GM19397 (cell line): ENCODE results near the gene TMEM221.
A peak's percentile ranks its signal among the peaks of the same experiment; 100 is the strongest.

Experiments used
- ATAC-seq: cut with Tn5 transposase; IDR thresholded peaks from one replicate; pipeline ENCODE4 v1.9.1; 2021; ENCODE audit warnings: mild to moderate bottlenecking, moderate library complexity; ENCODE audit not compliant: unreplicated experiment

The TMEM221 gene

DNA sequence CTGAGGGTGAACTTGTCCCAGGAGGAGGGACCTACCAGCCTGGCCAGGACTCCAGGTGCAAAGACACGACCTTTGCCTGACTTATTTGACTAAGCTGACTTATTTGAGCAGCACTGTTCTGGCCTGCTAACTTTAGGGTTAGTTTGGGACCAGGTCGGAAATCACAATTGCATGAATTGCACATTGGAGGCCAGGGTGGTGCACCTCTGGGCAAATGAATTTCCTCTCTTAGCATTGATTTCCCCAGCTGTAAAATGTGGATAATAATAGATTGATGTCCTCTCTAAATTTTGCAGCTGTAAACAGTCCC is 41.6 kb downstream of the TMEM221 start:
- no peak for ATAC-seq

DNA sequence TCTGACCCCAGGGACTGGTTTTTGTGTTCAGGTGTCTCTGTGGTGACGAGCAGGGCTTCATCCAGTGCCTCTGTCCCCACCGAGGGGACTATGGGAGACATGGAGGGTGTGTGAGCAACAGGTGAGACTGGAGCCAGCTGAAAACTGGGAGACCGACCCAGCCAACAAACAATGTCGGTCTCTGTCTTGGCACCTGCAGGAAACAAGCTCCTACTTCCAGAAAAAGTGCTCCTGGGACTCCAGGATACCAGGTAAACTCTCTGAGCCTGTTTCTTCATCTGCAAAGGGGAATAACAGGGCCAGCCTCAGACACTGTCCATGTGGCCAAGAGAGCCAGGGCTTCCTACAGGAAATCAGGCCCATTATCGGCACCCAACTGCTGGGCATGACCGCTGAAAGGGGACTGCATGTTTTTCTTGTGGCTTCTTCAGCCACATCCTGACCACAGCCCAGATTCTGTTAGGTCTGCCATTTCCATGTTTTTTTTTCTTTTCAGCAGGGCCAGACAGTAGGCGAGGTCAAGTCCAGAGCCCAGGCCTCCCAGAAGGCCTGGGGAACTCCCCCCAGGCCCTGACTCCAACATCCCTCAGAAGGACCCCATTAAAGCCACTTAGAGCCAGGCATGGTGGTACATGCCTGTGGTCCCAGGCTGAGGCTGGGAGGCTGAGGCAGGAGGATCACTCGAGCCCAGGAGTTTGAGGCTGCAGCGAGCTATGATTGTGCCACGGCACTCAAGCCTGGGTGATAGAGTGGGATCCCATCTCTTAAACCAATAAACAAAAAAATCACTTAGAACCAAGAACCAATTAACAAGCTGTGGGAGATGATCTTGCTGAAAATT is 42.2 kb downstream of the TMEM221 start:
- no peak for ATAC-seq

DNA sequence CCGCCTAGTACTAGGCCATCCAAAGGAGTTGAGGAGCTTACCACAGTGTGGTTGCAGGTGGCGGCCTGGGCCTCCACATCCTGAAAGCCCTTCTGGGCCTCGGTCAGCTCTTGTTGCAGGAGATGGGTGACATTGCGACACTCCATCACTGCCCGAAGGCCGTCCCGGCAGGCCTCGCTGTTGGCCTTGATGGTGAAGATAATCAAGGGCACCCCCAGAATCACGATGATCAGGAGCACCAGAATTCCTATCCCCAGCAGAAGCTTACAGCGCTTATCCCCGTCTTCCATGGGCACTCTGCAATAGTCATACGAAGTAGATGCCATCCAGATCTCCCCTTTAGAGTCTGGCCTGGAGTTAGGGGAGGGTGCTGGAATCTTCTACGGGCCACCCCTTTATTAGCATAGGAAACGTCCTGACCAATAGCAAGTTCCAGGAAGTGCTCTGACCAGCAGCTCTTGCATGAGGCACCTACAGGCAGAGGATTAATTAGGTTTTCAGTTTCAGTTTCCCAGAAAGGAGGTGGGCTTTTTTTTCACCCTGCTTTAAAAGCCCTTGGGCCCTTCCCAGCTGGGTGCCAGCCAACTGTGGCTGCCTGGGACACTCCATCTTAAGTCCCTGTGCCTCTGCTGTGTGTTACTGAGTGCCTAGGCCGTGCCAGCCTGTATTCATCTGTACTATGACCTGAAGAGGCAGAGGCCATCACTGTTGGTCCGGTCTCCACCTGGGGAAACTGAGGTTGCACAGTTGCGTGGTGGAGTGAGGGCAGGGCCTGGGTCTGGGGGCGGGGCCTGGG is 43.0 kb downstream of the TMEM221 start, which contains the start of gene BST2:
Gene BST2, minus strand, starts transcription at position 381 of the 796 bp plus-strand sequence. Its CDS starts 55 bp downstream, at position 326.
- peak; percentile 69 for ATAC-seq

DNA sequence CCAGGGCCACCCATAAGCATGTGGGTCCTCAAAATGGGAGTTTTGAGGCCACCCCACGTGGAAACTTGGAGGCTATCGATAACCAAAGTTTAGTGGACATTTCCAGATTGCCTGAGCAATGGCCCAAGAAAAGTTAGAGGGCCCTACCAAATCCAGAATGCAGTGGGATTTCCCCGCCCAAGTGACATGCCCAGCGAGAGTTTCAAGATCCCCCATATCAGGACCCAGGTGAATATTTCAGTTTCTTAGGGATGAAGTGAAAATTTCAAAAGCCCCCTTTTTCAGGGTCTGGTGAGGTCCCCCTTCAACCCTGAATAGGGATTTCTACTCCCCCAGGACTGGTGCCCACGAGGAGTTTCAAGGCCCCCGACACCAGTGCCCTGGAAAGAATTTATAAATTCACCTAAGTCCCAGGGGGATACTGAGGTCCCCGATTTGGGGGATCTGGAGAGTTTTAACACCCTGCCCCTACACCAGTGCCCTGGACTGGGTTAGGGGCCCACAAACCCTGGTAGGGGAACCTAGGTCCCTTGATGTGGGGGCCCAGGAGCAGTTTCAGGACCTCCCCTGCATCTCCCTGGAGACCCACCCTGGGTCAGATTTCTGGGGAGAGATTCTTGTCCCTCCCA is 43.7 kb downstream of the TMEM221 start:
- ATAC-seq = peak; percentile 15

DNA sequence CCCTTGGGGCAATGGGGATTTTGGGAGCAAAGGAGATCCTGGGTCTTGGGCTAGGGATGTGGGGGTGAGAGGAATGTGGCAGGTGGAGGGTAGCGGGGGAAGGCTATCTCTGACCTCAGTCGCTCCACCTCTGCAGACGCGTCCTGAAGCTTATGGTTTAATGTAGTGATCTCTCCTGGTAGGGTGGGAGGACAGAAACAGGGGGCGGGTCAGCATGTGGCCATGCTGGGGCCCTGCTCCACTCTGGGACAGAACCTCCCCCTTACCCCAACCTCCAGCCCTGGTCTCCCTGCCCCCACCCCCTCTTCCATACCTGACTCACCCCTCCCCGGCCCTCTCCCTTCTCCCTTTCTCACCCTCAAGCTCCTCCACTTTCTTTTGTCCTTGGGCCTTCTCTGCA is 44.5 kb downstream of the TMEM221 start:
- no peak for ATAC-seq

DNA sequence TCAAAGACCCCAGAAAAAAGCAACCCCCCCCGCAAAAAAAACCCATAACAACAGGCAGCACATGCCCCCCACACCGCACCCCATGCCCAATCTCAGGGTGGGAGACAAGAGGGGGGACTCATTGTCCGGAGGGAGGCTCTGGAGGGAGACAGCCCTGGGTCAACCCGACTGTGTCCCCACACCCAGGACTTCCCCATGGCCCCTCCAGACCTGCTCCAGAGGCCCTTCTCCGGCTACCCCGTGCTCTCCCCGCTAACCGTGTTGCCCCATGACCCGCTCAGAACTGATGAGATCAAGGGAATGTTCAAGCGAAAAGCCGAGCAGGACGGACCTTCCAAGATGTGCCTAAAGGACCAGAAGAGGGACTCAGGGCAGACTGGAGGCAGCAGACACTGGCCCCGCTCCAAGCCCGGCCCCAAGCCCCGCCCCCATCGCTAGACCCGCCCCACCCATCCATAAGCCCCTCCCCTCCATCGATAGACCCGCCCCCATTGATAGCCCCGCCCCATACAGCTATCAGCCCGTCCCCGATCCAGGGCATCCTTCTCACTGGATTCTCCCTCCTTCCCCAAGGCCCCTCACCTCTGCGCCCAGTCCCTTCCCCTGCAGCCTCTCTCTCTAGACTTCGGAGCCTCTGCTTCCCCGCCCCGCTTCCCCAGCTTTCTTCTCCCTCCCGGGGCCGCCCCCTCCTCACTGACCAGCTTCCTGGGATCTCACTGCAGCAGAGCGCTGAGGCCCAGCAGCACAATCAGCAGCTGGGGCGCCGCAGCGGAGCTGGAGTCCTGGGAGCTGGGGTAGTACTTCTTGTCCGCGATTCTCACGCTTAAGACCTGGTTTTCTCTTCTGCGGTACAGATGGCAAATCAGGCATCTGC is 45.2 kb downstream of the TMEM221 start:
- no peak for ATAC-seq

DNA sequence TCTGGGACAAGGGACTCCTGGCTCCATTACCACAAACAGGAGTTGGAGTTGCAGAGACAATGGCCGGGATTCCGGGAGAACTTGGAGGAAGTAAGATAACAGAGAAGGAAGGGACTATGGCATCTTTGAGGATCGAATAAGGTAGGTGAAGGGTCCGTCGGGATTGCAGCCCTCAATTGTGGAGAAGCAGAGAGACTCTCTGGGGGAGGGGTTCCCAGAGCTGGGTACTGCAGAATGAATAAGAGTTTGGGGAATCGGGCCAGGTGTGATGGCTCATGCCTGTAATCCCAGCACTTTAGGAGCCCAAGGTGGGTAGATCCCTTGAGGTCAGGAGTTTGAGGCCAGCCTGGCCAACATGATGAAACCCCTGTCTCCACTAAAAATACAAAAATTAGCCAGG is 46.8 kb downstream of the TMEM221 start:
- no peak for ATAC-seq

DNA sequence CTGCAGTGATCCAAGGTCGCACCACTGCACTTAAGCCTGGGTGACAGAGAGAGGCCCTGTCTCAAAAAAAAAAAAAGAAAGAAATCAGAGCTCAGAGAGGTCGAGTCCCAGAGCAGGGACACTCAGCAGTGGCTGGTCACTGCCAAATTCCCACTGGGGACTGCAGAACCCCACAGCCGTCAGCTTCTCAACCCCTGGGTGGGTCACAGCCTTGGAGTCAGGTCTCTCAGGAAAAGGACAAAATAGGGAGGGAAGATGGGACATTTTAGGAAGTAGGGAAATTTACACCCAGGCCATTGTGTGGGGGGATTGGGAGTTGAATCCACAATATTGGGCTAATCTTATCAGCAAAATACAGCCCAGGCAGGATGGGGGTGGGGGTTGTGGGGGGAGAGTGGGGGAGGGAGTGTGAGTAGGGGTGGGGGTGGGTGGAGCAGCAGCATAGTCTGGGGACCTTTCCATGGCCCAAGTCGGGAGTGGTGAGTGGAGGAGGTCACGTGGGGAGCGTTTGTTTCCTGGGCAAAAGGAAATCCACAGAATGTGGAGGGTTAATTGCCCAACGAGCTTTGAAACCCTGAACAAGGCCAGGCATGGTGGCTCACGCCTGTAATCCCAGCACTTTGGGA is 49.5 kb downstream of the TMEM221 start:
- no peak for ATAC-seq

DNA sequence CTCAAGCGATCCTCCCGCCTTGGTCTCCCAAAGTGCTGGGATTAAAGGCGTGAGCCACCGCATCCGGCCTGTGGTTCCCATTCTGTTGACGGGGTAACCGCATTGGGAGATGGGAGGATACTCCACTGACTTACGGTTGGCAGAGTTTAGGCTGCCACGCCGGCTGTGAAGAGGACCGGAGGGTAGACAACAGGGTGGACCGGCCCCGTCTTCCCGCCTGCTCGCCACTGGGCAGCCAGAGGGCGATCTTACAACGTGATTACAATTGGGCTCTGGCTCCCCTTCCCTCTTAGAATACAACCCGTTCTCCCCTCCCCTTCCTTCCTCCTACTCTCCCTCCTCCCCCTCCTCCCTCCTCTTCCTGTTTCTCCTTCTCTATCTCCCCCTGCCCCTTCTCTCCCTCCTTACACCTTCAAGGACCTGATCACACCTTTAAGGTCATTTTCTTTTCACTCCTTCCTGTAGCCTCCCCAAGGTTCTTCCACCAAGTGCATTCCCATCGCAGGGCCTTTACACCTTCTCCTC is 53.5 kb downstream of the TMEM221 start:
- ATAC-seq = no peak

DNA sequence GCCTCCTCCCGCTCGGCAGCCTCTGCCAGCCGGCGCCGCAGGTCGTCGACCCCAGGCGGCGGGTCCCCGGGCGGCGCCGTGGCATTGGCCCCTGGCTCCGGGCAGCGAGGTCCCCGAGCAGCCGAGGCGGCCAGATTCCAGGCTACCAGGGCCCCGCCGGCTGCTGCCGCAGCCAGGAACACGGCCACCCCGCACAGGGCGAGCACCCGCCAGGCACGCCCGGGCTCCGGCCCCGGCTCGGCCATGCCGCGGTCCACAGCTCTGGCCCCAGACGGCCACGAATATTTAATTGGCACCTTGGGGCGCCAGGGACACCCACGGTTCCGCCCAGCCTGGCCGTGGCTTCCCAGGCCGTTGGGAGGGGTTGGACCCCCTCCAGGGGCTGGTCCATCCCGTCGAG is 54.6 kb downstream of the TMEM221 start, which contains the start of gene CCDC194:
Gene CCDC194, minus strand, starts transcription at position 283 of the 400 bp plus-strand sequence. Its CDS starts 38 bp downstream, at position 245.
- no peak for ATAC-seq

DNA sequence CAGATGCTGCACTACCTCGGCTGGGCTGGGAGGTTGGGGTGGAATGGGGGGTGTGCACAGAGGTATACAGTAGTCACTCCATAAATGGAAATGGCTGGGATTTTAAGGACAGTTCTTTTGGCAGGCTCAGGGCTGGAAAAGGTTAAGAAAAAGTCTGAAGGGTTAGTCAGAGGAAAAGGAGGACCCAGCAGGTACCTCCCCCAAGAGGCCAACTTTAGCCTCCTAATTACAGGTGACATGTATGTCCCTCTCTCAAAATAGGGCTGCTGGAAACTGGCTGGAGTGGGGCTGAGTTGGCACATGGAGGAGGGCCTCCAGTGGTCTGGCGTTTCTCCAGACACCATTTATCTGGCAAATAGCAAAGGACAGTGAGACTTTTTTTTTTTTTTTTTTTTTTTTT is 55.5 kb downstream of the TMEM221 start:
- ATAC-seq = no peak

DNA sequence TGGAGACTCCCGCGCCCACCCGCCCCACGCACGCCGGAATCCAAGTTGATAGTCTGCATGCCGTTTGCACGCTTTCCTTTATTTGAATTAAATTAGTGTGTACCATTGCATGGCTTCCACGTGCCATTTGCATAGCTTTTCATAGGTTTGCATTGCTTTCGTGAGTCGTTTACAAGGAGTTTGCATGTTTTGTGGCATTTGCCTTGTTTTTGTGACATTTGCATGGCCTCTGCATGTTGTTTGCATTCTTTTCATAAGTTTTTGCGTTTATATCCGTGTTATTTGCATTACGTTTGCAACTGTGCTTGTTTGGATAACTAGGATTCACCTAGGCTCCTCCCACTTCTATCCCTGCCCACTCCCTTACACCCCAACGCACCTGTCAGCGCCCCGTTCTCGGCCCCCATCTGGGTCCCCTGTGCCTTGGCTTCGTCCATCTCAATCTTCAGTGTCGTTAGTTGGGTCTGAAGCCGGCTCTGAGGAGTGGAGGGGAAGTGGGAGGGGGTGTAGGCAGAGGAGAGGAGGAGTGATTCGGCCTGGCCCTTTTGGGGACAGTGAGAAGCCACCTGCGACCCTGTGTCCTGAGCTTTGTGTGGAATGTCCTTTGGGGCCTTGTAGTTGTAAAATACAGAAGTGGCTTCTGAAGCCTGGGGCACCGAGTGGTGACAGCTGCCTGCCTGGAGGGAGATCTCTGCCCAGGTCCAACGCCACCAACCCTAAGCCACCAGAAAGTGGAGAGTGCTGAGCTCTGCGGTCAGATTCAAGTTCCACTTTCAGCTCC is 56.9 kb downstream of the TMEM221 start:
- no peak for ATAC-seq

DNA sequence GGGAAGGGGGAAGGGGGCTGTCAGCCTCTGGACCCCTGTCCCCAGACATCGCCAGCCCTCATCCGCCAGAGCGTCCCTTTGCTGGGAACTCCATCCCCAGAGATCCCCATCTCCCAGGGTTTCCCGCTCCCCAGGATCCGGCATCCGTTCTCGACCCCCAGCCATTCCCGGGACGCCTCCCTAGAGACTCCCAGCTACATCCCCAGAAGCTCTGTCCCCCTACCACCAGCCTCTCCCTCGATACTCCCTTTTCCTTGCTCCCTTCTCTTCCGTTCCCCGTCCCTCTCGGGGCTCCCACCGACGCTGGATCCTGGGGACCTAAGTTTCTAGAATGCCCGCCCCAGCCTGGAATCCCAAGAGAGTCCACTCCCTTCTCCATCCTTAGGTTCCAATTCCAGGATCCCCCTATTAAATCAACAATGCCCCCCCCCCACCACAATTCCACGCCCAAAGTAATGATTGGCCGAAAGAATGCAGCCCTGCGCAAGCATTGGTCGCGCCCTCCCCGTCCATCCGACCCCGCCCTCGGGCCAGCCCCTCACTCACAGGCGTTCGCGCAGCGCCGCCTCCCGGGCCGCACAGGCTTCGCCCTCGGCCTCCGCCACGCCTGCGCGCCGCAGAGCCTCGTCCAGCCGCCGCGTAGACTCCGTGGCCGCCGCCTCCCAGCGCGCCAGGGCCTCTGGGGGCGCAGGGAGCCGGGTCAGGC is 57.6 kb downstream of the TMEM221 start:
- ATAC-seq = peak; percentile 86

DNA sequence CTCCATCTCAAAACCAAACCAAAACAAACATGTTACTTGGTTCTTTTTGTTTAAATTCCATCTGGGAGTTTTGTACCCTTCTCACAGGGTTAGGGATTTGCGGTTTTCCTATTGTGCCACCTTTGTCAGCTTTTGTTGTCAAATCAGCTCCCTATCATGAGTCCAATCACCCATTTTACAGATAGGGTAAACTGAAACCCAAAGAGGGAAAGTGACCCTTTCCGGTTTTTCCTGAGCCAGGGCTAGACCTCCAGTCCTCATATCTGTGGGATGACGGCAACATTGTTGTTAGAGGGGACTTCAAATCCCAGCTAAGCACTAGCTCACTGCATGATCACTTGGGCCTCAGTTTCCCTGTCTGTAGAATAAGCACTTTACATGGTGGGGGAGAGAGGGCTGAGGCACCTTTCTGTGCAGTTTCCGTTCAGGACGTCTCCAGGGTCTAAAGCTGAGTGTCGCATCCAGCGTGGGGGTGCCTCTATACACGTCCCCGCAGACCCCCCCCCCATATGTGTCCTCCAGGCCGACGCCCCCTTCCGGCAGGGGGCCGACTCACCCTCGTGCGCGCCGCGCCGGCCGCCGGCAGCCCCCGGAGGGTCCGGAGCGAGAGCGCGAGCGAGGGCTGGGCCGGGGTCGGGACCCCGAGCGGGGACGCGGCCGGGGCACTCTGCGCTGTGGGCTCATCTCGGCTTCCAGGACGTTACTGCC is 58.4 kb downstream of the TMEM221 start:
- no peak for ATAC-seq

DNA sequence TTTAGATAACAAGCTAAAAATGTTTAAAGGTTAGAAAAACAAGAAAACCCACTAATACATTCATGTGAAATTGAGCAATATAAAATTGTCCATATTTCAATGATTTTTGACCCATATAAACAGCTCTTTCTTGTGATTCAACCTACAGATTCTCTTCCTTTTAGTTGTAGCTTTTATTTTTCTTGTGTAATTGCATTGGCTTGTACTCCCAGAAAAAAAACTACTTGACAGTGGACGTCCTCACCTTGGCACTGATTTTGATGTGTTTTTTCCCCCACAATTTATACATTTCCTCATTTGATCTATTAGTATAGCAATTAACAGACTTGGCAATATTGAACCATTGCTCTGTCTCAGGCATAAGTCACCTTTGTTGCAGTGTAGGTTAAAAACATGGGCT is 59.2 kb downstream of the TMEM221 start:
- no peak for ATAC-seq

DNA sequence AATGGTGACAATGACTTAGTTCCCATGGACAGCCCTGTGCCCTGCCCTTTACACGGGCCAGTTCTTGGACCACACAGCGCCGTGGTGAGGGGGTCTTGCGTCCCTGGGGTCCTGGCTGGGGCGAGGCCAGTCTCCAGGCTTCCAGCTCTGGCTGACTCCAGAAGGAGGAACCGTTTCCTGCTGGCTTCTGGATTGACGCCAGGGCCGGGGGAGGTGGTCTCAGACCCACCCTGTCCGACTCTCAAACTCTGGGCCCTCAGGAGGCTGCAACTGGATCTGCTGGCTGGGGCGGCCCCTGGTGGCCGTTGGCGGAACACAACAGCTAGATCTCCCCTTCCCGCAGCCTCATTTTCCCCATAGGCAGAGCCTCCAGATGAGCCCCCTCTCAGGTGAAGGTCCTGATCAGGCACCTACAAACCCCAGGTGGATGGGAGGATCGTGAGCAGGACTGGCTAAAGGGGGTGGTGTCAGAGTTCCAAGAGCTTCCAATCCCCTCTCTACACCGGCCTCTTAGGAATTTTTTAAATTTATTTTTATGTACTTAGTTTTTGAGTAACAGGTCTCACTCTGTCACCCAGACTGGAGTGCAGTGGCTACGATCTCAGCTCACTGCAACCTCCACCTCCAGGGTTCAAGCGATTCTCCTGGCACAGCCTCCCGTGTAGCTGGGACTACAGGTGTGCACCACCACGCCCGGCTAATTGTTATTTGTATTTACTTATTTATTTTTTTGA is 62.4 kb downstream of the TMEM221 start:
- no peak for ATAC-seq
